ENCODE results near the gene EPS8L3. TPM values are rescaled to one million over a fixed set of nuclear protein-coding genes. Genes with fewer than 3 reads are reported as not detected.
"Not testable (repeated sequence)": the region's sequence is repeated elsewhere in the genome, so short reads cannot be mapped to it uniquely, and the experiment has no call there.

The EPS8L3 gene
- total RNA-seq, 1 experiment from 2014 or later, result not detected

DNA sequence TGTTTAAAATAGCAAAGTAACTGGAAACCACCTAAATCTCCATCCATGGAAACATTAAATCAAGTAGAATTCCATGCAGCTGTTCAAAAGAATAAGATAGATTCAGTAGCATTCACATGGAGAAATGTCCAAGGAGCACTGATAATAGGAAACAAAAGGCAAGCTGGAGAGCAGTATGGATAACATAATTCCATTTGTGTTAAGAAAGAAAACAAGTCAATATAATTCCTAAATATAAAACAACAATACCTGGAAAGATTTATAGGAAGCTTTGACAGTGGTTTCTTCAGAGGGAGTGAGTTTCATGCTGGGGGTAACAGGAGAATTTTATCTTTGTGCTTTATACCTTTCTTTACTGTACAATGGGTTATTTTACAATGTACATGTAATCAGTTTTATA is 36.6 kb upstream of the EPS8L3 start:
- H3K4me1 ChIP-seq, result peaks cover 31% of the 10 kb centered on the region
- DNase-seq, result peak in 1 of 2 experiments; percentile 39

DNA sequence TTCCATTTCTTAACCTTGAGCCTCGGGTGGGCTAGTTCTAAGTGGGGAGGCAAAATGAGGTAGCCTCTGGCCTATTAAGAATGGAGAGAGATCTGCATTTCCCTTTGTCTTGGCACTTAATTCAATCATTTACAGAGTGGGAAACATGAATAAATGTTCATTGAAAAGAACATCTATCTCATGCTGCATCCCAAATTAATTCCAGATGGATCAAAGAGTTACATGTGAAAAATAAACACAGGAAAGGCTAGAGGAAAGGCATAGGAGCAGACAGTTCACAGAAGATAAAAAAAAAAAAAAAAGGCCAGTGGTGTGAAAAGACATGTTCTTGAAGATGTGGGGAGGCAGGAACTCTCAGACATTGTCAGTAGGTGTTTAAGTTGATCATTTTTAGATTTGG is 35.7 kb upstream of the EPS8L3 start:
- no peaks in the 10 kb centered on the region for H3K27me3 ChIP-seq
- H3K4me3 ChIP-seq, result no peak overlapping the region
- no peaks in the 10 kb centered on the region; the same call in 1 of the 2 replicates for H3K9me3 ChIP-seq (replicated peaks)
- no peak for DNase-seq
- no peak overlapping the region for H3K27ac ChIP-seq
- peaks cover 25% of the 10 kb centered on the region for H3K4me1 ChIP-seq
- H3K36me3 ChIP-seq, result no peaks in the 10 kb centered on the region

More for the DNA sequence above, 36.6 kb upstream of the EPS8L3 start:
- no peak overlapping the region for H3K27ac ChIP-seq
- no peaks in the 10 kb centered on the region; the same call in 1 of the 2 replicates for H3K9me3 ChIP-seq (replicated peaks)
- H3K36me3 ChIP-seq, result no peaks in the 10 kb centered on the region
- H3K27me3 ChIP-seq, result no peaks in the 10 kb centered on the region
- H3K4me3 ChIP-seq, result no peak overlapping the region

DNA sequence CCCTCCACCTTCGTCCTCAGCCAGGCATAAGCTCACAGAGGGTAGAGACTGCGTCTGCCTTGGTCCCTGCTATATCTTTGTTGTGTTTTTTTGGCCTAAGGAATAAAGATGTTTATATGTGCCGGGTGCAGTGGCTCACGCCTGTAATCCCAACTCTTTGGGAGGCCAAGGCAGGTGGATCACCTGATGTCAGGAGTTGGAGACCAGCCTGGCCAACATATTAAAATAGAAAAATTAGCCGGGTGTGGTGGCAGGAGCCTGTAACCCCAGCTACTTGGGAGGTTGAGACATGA is 33.5 kb upstream of the EPS8L3 start:
- not testable (repeated sequence) for H3K36me3 ChIP-seq; H3K27ac ChIP-seq; H3K27me3 ChIP-seq; DNase-seq; H3K4me3 ChIP-seq; H3K9me3 ChIP-seq (replicated peaks)
- peaks cover 30% of the 10 kb centered on the region for H3K4me1 ChIP-seq

DNA sequence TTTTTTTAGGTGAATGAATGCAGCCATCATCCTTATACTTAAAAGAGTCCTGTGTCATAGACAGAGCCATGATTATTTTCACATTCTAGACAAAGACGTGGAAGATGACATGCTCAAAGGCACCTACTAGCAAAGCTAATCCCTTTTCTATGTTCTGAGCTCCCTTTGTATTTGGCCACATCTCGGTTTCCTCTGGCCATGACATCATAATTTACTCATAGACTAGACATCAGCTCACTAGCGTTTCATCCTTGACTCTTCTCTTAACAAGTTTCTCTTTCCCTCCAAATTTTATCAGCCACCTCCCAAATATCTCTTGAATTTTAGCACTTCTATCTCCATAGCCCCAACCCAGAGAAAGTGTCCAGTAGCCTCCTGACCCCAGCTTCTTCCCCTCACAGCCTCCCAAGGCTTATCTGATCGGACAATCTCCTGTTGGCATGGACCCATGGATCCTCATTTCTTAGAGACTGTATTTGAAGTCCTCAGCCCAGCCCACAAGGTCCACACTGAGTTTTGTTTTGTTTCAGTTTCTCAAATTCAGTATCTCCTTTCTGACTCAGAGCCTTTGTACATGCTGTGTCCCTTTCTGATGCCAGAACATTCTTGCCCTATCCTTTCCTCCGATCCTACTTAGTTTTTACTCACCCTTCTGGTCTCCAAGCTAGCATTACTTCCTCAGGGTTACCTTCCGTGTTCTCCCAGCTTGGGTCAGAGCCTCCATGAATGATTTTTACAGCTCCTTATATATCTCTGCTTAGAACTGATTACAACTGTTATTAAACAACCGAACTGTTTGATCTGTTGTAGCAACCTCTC is 33.0 kb upstream of the EPS8L3 start:
- DNase-seq, result no peak
- H3K9me3 ChIP-seq (replicated peaks), result no peaks in the 10 kb centered on the region; the same call in 1 of the 2 replicates
- peaks cover 33% of the 10 kb centered on the region for H3K4me1 ChIP-seq
- no peak overlapping the region for H3K27ac ChIP-seq
- H3K4me3 ChIP-seq, result no peak overlapping the region
- H3K27me3 ChIP-seq, result no peaks in the 10 kb centered on the region
- H3K36me3 ChIP-seq, result no peaks in the 10 kb centered on the region

DNA sequence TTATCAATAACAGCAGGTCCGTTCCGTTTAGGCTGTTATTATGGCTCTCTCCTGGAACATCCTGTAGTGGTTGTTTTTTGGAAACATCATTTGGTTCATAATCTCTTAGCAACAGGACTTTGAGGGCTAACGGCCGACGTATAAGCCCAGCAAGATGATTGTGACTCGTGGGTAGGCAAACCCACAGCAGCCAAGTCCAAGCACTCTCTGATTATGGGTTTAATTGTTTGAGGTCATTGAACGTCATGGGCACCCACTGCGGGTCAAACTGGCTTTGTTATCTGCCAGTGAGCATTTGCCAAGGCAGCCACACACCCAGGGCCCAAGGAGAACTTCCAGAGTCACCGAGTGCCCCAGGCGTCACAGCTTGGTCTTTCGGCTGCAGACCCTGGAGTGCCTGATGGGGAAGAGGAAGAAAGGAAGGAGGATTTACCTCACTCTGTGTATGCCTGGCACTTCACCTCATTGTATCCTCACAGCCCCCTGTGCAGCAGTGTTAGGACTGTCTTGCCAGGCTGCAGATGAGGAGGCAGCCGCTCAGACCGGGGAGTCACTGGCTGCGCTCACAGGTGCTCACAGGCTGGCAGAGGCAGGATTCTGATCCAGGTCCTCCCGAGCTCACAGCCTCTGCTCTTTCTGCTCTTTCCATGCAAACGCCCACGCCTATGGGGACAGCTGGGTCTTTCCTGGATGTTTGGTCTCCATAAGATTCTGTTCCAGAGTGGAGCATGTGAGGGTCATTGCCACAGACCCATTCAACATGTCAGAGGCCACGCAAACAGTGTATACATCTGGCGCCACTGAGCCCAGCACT is 30.8 kb upstream of the EPS8L3 start:
- Histone ChIP-seq H3K9me3 (replicated peaks) (no peaks in the 10 kb centered on the region), H3K4me3 (no peak overlapping the region), H3K36me3 (no peaks in the 10 kb centered on the region), H3K27me3 (no peaks in the 10 kb centered on the region), H3K4me1 (peaks cover 30% of the 10 kb centered on the region), H3K27ac (no peak overlapping the region)
- DNase-seq, result no peak

DNA sequence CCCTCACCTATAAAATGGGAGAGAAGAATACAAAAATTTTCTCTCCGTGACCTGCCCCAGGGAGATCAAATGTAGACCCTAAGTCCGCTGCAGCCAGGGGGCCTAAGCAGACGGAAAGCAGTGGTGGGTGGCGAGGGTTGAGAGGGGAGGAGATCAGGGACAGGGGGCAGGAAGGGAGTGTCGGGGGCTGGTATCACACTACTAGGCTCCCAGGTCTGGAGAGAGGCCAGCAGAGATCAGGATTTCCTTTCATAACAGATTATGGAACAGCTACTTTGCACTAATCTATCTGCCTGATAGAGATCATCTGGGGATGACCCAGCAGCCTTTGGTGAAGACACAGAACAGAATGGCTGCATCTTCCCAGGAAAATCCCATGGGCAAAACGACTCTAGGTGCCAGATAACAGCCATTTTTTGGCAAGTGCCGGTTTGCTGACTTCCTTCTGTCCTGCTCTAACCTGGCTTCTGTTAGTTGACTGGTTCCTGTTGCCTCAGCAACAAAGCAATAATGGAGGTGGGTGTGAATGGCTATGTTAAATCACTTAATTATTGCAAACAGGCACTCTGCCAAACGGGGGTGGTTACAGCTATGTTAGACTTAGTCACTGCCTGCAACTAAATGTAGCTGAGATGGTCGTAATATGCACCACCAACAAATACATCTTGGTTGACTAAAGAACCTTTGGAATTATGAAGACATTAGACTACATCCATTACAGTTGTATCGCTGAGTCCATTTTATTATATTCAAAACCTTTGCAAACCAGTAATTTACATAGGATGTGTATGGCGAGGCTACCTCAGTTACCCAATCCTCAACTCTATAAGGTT is 30.0 kb upstream of the EPS8L3 start:
- H3K4me3 ChIP-seq, result no peak overlapping the region
- DNase-seq, result no peak
- H3K27ac ChIP-seq, result no peak overlapping the region
- no peaks in the 10 kb centered on the region for H3K9me3 ChIP-seq (replicated peaks)
- no peaks in the 10 kb centered on the region for H3K27me3 ChIP-seq
- H3K36me3 ChIP-seq, result no peaks in the 10 kb centered on the region
- H3K4me1 ChIP-seq, result peaks cover 30% of the 10 kb centered on the region

DNA sequence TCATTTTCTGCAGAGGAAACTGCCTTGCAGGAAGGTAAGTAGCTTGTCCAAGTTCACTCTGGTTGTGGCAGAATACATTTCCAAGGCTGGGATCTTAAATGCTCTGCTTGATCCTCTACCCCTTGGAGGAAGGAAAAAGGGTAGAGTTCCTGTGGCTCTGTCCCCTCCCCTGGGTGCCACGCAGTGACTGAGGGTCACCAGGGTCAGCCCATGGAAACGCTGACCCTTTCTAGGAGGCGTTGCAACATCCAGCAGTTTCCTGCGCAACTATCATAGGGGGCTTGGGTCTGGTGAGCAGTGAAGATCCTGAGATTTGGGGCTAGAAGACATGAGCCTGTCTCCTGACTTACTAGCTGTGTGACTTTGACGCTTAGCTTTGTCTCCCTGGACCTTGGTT is 29.4 kb upstream of the EPS8L3 start:
- no peak for DNase-seq

DNA sequence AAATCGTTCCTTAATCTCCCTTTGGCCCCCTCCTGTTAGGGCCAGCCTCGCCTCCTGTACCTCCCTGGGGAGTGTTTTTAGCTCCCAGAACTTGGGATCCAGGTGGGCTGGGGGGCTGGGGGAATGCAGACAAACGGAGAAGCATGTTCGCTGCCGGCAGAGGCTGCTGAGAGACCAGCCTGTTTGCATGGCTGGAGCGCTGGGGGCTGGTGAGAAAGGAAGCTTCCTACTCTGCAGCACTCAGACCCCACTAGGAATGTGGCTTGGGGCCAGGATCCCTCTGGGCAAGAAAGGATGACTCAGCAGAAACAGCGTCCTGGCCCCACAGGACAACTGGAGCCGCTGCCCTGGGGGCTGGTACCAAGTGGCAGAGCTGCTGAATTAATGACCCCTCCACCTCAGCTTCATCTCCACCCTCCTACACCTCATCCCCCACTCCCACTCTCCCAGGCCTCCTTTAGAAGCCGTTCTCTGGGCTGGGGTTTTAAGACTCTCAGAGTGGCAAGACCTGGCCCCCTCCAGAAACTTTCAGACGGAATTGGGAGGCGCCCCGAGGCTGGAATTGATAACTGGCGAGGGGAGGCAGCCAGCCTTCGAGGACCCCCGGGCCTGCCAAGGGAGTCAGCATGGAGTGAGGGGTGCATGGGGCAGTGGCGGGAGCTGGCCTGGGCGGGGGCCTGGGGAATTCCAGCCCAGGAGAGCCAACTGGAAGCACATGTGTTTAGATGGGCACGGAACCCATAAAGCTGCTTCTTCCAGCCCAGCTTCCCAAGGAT is 28.5 kb upstream of the EPS8L3 start:
- Histone ChIP-seq H3K36me3 (no peaks in the 10 kb centered on the region), H3K27me3 (no peaks in the 10 kb centered on the region), H3K4me3 (no peak overlapping the region), H3K4me1 (peaks cover 30% of the 10 kb centered on the region), H3K27ac (no peak overlapping the region), H3K9me3 (replicated peaks) (no peaks in the 10 kb centered on the region)
- DNase-seq, result peak; percentile 92

More for the DNA sequence above, 29.4 kb upstream of the EPS8L3 start:
- no peaks in the 10 kb centered on the region for H3K36me3 ChIP-seq
- H3K27ac ChIP-seq, result no peak overlapping the region
- H3K27me3 ChIP-seq, result no peaks in the 10 kb centered on the region
- H3K9me3 ChIP-seq (replicated peaks), result no peaks in the 10 kb centered on the region
- no peak overlapping the region for H3K4me3 ChIP-seq
- H3K4me1 ChIP-seq, result peaks cover 30% of the 10 kb centered on the region

DNA sequence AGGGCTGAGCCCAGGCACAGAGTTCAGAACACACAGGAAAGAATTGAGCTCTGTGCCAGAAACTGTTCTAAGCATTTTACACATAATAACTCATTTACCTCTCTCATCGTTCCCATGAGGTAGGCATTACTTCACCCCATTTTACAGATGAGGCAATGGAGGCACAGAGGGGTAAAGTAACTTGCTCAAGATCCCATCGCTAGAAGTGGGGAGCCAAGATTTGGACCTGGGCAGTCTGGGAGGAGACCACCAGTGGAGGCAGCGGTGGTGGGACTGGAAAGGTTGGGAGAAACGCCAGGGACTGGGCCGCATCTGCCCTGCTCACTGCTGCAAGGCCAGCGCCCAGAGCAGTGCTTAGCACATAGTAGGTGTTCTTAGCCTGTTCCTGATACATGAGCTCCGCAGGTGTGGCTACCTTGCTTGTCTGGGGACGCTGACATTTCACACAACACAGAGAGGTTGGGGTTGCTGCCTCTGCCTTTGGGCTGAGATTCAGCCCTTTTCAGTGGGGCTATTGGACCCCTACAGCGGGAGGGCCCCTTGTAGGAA is 27.8 kb upstream of the EPS8L3 start:
- no peak overlapping the region for H3K4me3 ChIP-seq
- H3K4me1 ChIP-seq, result peaks cover 26% of the 10 kb centered on the region
- no peaks in the 10 kb centered on the region for H3K9me3 ChIP-seq (replicated peaks)
- H3K27ac ChIP-seq, result no peak overlapping the region
- no peaks in the 10 kb centered on the region for H3K36me3 ChIP-seq
- H3K27me3 ChIP-seq, result no peaks in the 10 kb centered on the region
- no peak for DNase-seq

DNA sequence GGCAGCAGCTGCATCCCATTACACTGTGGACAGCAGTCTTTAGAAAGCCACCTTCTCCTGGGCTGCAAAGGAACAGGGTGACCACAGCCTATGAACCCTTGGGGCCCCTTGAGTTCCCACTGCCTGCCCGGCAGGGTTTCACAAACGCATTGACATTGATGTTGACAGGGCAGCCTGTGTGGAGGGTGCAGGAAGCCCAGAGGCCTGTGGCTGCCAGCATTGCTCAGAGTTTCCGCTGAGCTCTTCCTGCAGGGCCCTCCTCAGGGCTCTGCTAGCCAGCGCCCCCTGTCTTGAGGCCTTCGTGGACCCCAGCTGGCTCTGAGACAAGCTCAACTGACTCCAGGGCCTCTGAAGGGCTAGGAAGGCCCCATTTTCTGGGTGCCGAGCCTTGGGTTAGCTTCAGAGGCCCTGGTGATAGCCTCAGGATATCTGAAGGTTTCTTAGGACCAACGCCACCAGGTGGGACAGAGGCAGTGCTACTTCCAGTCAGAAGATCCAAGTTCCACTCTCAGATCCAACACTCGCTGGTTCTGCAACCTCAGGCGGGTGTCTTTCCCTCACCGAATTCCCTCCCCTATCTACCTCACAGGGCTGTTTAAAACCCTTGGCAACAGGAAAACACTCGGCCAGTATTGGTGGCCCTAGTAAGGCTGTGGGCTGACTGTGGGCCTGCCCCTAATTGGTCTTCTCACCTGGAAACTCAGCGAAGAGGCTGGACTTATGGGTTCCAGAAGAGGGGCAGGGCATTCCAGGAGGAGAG is 27.2 kb upstream of the EPS8L3 start:
- no peaks in the 10 kb centered on the region for H3K36me3 ChIP-seq
- peak in 1 of 2 experiments; percentile 27 for DNase-seq
- H3K27me3 ChIP-seq, result no peaks in the 10 kb centered on the region
- H3K27ac ChIP-seq, result no peak overlapping the region
- H3K4me3 ChIP-seq, result no peak overlapping the region
- peaks cover 23% of the 10 kb centered on the region for H3K4me1 ChIP-seq
- H3K9me3 ChIP-seq (replicated peaks), result no peaks in the 10 kb centered on the region

DNA sequence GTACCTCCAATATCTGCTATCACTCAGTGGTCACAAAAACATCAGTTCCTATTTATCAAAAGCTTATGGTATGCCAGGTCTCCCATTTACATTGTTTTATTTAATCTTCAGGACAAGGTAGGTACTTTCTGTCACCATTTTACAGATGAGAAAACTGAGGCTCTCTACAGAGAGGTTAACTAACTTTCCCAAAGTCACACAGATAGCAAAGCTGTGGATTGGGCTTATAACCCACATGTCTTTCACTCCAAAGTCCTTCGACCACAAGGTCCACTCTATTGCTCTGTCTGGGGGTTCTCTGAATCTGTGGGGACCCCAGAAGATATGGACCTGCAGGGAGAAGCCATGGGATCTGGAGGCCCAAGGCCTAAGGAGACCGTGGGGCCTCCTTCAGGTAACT is 26.6 kb upstream of the EPS8L3 start:
- Histone ChIP-seq H3K27me3 (no peaks in the 10 kb centered on the region), H3K27ac (no peak overlapping the region), H3K36me3 (no peaks in the 10 kb centered on the region), H3K4me1 (peaks cover 23% of the 10 kb centered on the region), H3K4me3 (no peak overlapping the region), H3K9me3 (replicated peaks) (no peaks in the 10 kb centered on the region)
- no peak for DNase-seq

DNA sequence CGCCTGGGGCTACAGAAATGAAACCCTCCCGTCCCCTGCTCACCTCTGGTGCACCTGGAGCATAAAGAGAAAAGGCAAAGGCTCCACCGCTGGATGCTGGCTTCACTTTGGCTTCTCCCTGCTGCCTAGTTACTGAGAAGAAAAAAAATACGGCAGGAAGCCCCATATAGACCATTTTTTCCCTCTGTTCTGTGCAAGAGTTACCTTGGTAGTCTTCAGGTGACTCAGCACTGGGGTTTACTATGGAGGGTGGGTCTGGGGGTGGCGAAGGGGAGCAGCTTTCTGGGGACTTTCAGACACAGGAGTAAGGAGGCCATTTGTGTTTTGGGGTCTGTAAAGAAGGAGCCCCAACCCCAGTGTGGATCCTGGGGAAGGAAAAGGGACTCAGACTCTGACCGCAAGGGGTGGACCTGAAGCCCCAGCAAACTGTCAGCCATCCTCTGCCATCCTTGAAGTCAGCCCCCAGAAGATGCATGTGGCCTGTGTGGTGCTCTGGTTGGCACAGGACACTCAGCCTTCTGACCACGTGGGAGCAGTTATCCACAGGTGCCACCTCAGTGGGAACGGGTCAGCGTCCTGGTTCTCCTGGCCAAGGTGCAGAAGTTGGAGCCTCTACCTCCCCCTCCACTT is 25.9 kb upstream of the EPS8L3 start:
- peaks cover 23% of the 10 kb centered on the region for H3K4me1 ChIP-seq
- no peak for DNase-seq
- no peaks in the 10 kb centered on the region for H3K36me3 ChIP-seq

More for the DNA sequence above, 25.9 kb upstream of the EPS8L3 start:
- Histone ChIP-seq H3K27ac (no peak overlapping the region), H3K4me3 (no peak overlapping the region), H3K9me3 (replicated peaks) (no peaks in the 10 kb centered on the region), H3K27me3 (no peaks in the 10 kb centered on the region)

Measured in SJCRH30 (cell line).